Measurements from ENCODE around the gene SCGB3A1.

SCGB3A1 gene

GRCh38 chr5:180633283-180634177 lies 42.2 kb upstream of the SCGB3A1 start:
- Histone ChIP-seq H3K9me3 (ENCODE audit: insufficient read depth, low read length) (no peaks in the 10 kb centered on the region), H3K27me3 (ENCODE audit: low read depth, low read length) (no peaks in the 10 kb centered on the region), H3K36me3 (replicated peaks; ENCODE audit: low read depth, low read length) (no peaks in the 10 kb centered on the region), H3K9ac (ENCODE audit: low read length) (no peak overlapping the region), H3K27ac (ENCODE audit: low read length) (no peak overlapping the region), H3K4me1 (ENCODE audit: low read length) (no peaks in the 10 kb centered on the region), H3K4me3 (ENCODE audit: low read length) (no peak overlapping the region), H3K79me2 (ENCODE audit: low read length) (no peaks in the 10 kb centered on the region), H4K20me1 (ENCODE audit: insufficient read depth, low read length) (no peaks in the 10 kb centered on the region), H3K4me2 (ENCODE audit: low read length) (no peak overlapping the region), H2AFZ (ENCODE audit: low read depth, low read length) (no peak overlapping the region)
- TF ChIP-seq EZH2phosphoT487 (IDR thresholded peaks at IDR 0.05; ENCODE audit: low read depth), result no peak
- no peak for TF ChIP-seq CTCF (IDR thresholded peaks at IDR 0.05; ENCODE audit: low read depth, low read length)

GRCh38 chr5:180632768-180633167 lies 41.5 kb upstream of the SCGB3A1 start:
- Histone ChIP-seq H3K27ac (ENCODE audit: low read length) (no peak overlapping the region), H3K9me3 (ENCODE audit: insufficient read depth, low read length) (no peaks in the 10 kb centered on the region), H3K9ac (ENCODE audit: low read length) (no peak overlapping the region), H3K36me3 (replicated peaks; ENCODE audit: low read depth, low read length) (no peaks in the 10 kb centered on the region), H3K4me1 (ENCODE audit: low read length) (no peaks in the 10 kb centered on the region), H3K4me2 (ENCODE audit: low read length) (no peak overlapping the region), H2AFZ (ENCODE audit: low read depth, low read length) (no peak overlapping the region), H3K79me2 (ENCODE audit: low read length) (no peaks in the 10 kb centered on the region), H3K4me3 (ENCODE audit: low read length) (no peak overlapping the region), H3K27me3 (ENCODE audit: low read depth, low read length) (no peaks in the 10 kb centered on the region), H4K20me1 (ENCODE audit: insufficient read depth, low read length) (no peaks in the 10 kb centered on the region)
- TF ChIP-seq EZH2phosphoT487 (IDR thresholded peaks at IDR 0.05; ENCODE audit: low read depth) (no peak), CTCF (IDR thresholded peaks at IDR 0.05; ENCODE audit: low read depth, low read length) (no peak)

- Histone ChIP-seq H3K27ac (ENCODE audit: low read length) (no peak overlapping the region), H2AFZ (ENCODE audit: low read depth, low read length) (no peak overlapping the region), H4K20me1 (ENCODE audit: insufficient read depth, low read length) (no peaks in the 10 kb centered on the region), H3K9me3 (ENCODE audit: insufficient read depth, low read length) (no peaks in the 10 kb centered on the region), H3K36me3 (replicated peaks; ENCODE audit: low read depth, low read length) (no peaks in the 10 kb centered on the region), H3K4me1 (ENCODE audit: low read length) (no peaks in the 10 kb centered on the region), H3K9ac (ENCODE audit: low read length) (no peak overlapping the region), H3K4me2 (ENCODE audit: low read length) (no peak overlapping the region), H3K27me3 (ENCODE audit: low read depth, low read length) (no peaks in the 10 kb centered on the region), H3K79me2 (ENCODE audit: low read length) (no peaks in the 10 kb centered on the region), H3K4me3 (ENCODE audit: low read length) (no peak overlapping the region)
- no peak for TF ChIP-seq CTCF (IDR thresholded peaks at IDR 0.05; ENCODE audit: low read depth, low read length)
- no peak for TF ChIP-seq EZH2phosphoT487 (IDR thresholded peaks at IDR 0.05; ENCODE audit: low read depth)
Observed at GRCh38 chr5:180631549-180632383, 40.5 kb upstream of the SCGB3A1 start.

- H3K4me2 ChIP-seq (ENCODE audit: low read length), result no peak overlapping the region
- no peak for TF ChIP-seq EZH2phosphoT487 (IDR thresholded peaks at IDR 0.05; ENCODE audit: low read depth)
- no peak overlapping the region for H3K27ac ChIP-seq (ENCODE audit: low read length)
- no peaks in the 10 kb centered on the region for H3K4me1 ChIP-seq (ENCODE audit: low read length)
- no peaks in the 10 kb centered on the region for H3K27me3 ChIP-seq (ENCODE audit: low read depth, low read length)
- no peaks in the 10 kb centered on the region for H4K20me1 ChIP-seq (ENCODE audit: insufficient read depth, low read length)
- H3K9me3 ChIP-seq (ENCODE audit: insufficient read depth, low read length), result no peaks in the 10 kb centered on the region
- H3K4me3 ChIP-seq (ENCODE audit: low read length), result no peak overlapping the region
- no peaks in the 10 kb centered on the region for H3K36me3 ChIP-seq (replicated peaks; ENCODE audit: low read depth, low read length)
- no peak overlapping the region for H3K9ac ChIP-seq (ENCODE audit: low read length)
- no peaks in the 10 kb centered on the region for H3K79me2 ChIP-seq (ENCODE audit: low read length)
- H2AFZ ChIP-seq (ENCODE audit: low read depth, low read length), result no peak overlapping the region
Observed at GRCh38 chr5:180630426-180630825, 39.1 kb upstream of the SCGB3A1 start.

Data from OCI-LY3 (cell line).